Right renal pelvis (tissue), 4 donors: Measurements from ENCODE around the gene CDK1. TPM values are rescaled to one million over a fixed set of nuclear protein-coding genes. Genes with fewer than 3 reads are reported as not detected.

Experiments used
- DNase-seq, 4 donors: peaks; one replicate each; pipeline ENCODE4 v3.0.0-alpha.2; 2013; ENCODE audit warnings: low read depth in 4 of 4, low spot score in 3 of 4, missing footprints in 1 of 4
- polyA plus RNA-seq, 4 donors: library from polyadenylated mRNA; unstranded; fragments of 120-200 nt; gene quantifications; one replicate each; pipeline ENCODE4 v1.2.1, GENCODE V29; 2013; ENCODE audit not compliant: insufficient read length in 4 of 4

The CDK1 gene
- polyA plus RNA-seq, 4 donors: 73.7 to 87.4 (median 79.2) TPM

DNA sequence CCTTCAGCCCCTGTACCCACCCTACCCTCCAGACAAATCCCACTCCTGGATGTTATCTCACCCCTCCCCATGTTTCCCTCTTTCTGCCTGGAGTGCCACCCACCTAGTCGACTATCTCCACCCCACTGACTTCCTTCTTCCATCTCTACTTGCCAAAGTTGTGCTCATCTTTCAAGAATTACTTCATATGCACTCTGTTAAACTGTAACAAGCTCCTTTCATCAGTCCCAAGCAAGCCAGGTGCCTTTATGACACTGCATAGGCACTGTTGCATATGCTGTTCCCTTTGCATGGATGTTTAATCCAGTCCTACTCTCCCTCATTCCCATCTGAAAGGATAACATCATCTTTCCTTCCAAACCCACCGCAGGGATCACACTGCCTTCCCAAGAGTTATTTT is 8.9 kb upstream of the CDK1 start:
- no peak for DNase-seq

DNA sequence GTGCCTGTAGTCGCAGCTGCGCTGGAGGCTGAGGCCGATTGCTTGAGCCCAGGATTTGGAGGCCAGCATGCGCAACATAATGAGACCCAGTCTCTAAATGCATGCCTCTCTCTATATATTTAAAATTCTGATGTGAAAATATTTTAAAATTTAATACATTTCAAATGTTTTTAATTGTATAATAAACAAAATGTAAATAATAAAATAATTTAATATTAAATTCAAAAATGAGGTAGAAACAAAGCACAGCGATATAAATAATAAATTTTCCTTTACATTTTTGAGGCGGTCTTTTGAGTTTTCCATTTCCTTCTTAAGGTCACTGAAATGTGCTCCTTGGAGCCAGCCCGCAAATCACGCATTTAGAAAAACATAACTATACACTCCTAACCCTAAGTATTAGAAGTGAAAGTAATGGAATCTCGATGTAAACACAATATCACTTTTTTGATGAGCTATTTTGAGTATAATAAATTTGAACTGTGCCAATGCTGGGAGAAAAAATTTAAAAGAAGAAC is 523 bp upstream of the CDK1 start:
- no peak for DNase-seq

DNA sequence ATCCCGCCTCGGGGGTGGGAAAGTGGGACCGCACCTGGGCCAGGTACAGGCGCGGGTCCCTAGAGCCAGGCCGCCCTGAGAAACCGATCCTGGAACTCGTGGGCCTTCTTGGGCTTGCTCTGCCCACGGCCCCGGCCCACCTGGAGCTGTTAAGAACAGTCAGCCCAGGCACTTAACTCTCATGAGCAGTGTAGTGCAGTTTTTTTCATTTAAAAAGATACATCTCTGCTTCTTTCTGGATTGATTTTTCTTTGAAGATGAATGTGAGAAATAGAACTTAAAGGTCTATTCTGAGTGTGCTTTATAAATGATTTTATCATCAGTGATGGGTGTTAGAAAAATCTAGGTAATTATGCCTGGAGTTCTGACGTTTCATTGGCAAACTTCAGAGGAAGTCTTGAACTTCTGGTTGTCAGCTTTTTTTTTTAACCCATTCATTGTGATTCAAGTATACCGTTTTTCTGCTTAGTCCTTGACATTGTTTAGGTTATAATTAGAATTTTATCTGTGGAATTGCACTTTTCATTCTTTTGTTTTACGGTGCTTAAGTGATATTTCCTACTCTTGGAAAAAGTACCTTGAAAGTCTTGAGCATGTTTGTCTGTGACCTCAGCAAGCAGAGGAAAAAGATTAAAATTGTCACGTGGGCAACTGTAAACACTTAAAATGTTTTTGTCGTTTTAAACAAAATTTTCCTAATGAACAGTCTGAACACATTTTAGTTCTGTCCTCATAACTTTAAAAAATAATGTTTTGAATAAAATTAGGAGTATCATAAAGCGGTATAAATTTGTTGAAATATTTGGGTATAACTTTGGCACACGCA is 906 bp downstream of the CDK1 start:
- DNase-seq: no peak

DNA sequence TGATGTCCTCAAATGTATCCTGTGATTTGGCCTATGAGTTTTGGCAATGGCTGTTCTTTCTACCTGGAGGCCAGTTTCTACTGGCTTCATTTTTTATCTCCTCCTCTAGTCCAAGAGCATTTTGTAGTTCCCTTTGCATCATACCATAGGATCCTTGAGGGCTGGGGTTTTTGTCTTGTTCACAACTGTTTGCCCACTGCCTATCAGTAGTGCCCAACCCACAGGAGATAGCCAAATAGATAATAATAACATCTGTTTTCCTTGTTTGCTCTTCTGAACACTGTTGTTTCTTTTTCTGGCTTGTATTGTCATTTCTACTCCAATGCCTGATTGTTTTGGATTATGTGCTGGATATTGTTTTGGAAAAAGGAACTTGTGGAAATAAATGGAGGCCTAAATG is 3.4 kb downstream of the CDK1 start:
- DNase-seq: no peak

DNA sequence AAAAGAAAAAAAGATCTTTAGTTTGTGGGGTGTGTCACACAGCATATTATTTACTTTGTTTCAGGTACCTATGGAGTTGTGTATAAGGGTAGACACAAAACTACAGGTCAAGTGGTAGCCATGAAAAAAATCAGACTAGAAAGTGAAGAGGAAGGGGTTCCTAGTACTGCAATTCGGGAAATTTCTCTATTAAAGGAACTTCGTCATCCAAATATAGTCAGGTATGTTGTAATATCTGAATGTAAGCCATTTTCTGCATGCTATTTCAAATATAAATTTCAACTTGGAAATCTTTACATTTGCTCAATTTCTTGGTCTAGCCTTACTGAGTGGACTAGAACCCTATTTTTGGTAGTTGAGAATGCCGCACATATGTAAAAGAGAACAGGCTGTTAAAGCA is 6.4 kb downstream of the CDK1 start:
- DNase-seq: no peak

DNA sequence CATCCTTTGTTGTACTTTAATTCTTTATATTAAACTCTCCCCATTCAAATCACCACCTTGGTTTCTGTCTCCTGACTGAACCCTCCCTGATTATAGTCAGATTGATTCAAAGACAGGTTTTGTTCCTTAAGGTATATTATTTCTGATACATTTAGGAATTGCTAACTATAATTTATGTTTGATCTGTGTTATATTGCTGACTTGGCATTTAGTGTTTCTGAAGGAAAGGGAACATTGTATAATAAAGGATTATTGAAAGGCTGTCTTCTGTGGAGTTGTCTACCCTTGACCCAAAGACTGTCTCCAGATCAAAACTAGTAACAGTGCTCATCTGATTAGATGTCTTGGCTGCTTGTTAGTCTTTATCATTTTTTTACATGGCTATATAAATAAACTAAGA is 10.3 kb downstream of the CDK1 start:
- no peak for DNase-seq

DNA sequence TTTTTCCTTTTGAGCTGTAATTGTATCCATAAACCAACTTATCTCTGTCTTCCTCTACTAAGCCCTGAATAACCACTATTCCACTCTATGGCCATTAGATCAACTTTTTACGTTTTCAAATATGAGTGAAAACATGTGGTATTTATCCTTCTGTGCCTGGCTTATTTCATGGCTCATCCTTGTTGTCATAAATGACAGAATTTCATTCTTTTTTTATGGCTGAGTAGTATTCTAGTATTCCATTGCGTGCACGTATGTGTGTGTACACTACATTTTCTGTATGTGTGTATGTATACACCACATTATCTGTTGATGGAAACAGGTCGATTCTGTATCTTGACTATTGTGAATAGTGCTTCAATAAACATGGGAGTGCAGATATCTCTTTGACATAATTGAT is 11.1 kb downstream of the CDK1 start:
- DNase-seq: no peak

DNA sequence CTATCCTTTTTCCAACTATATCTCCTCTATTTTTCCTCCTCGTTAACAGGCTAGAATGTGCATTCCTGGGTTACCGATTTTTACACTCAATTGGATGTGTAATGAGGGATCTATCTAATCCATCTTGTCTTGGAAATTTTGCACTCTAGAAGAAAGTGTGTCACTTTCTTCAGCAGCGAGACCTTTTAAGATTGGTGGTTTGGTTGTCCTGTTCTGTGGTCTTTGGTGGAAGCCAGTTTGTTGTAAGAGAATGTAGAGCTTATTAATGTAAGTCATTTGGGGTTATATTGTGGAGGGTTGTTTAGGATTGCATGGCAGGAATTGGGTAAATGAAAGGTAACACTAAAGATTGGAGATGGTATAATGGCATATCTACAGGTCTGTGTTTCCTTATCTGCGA is 16.7 kb downstream of the CDK1 start:
- DNase-seq: no peak

DNA sequence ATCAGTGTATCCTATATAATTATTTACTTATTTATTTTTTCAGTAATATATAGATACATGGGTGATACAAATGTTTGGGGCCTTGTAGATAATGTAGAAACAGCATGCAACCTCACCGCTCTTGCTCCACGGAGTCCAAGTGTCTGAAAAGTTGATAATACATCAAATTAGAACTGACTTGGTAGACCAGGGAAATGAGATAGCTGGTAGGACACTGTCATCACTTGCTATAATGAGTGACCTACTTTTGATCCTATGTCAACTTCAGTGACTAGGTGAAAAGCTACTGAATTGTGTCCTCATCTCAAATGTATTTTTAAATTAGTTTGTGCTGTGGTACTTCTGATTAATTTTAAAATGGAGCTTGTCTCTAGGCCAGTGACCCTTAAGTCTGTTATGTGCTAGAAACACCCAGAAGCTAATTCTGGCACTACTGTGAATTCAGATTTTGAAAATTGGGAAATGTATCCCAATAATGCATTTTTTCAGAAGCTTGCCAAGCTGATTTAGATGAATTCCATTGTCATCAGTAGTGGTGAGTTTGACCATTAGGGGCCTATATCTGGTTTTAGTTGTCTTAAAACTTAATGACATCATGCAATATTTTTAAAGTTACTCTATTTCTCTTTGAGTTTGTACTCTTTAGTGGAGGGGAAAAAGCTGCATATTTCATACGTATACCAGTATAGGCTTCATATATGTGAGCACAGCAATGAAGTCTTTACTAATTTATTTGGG is 17.4 kb downstream of the CDK1 start:
- no peak for DNase-seq

DNA sequence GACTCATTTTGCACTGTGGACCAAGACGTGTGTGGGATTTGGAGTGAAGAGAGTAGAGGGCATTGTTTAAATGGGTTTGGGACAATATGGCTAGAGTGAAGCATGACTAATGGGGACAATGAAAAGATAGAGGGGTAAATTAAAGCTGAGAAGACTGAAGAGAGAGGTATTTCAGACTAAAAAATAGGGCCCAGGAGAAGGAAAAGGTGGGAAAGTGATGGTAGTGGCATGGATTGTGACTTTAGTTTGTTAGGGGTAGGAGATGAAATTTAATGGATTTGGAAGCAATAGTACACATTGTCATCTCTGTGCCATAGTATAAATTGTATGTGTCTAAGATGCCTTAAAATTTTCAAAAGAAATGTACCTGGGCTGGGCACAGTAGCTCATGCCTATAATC is 18.2 kb downstream of the CDK1 start:
- no peak for DNase-seq

DNA sequence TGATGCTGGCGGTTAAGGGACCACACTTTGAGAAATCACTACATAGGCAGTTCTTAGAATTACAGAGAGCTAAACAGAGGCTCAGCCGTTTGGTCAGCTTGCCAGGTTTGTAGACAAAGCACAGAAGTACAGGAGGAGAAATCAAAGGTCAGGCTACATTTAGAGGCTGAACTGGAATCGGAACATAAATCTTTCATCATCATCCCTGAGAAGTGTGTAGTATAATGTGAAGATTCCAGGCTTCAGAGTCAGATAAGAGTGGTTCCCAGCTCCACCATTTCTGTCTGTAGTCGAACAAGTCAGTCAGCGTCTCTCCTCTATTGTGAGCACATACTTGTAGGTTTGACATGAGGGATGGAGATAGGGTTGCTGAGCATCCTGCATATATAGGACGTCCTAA is 18.9 kb downstream of the CDK1 start:
- no peak for DNase-seq

DNA sequence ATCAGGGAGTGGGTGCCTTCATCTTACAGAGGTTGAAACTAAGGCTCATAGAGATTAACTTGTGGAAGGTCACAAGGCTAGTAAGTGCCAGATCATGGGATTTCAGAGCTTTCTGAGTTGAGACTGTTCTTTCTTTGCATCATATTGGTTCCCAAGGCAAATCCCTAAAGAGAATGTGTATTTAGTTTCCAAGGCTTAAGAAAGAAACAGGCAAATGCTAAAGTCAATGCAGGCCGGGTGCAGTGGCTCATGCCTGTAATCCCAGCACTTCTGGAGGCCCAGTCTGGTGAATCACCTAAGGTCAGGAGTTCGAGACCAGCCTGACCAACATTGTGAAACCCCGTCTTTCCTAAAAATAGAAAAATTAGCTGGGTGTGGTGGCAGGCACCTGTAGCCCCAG is 19.8 kb downstream of the CDK1 start:
- DNase-seq: no peak

DNA sequence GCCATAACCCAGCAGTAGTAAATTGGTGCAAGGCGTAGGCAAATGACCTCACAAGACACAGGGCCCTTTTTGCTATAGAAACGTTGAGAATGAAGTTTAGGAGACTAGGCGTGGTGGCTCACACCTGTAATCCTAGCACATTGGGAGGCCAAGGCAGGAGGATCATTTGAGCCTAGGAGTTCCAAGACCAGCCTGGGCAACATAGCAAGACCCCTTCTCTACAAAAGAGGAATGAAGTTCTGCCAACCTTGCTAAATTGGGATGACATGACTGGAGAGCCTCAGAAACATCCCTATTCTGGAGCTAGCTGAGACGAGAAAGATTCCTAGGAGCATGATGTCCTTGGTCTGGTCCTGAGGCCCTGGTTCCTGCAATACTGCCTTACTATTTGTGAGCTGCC is 20.6 kb downstream of the CDK1 start:
- no peak for DNase-seq

DNA sequence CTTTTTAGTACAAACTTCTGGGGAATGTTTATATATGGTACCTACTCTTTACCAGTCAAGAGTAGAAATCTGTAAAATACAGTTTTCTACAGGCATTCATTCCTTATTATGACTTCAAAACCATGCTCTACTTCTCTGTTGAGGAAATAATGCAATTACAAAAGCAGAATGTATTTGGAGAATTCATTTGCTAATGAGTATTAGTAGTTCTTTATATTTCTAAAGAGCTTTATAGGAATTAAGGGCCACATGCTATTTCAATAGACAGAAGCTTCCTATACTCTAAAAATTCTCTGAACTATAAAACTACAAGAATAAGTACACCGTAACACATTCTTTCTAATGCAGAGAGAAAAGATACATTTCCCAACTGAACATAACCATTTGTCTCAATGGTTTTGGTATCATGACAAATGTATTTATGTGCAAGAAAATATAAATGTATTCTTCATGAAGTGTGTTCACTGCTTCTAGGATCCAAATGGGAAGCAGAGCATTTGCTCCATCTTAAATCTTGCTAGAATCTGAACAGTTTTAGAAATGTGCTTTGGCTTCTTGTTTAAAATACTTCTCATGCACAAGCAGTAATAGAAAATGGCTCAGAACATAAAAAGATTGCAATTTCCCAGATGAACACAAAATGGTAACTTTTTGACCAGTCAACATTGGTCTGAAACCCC is 21.8 kb downstream of the CDK1 start:
- no peak for DNase-seq

DNA sequence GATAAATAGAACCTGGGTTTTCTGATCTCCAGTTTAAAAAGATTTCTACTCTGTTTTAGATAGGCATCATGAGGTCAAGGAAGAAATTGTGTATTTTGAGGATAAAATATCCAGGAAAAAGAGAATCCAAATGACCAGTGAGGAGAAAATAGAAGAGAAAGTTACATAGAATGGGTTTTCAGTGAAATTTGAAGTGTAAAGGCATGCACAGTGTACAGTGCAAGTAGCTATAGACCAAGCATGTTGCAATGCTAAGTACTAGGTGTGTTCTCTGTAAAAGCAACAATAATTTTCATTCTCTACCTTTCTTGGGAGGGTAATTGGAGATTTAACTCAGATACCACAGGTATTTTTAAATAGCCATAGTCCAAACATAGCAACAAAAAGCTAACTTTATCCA is 22.6 kb downstream of the CDK1 start:
- no peak for DNase-seq

DNA sequence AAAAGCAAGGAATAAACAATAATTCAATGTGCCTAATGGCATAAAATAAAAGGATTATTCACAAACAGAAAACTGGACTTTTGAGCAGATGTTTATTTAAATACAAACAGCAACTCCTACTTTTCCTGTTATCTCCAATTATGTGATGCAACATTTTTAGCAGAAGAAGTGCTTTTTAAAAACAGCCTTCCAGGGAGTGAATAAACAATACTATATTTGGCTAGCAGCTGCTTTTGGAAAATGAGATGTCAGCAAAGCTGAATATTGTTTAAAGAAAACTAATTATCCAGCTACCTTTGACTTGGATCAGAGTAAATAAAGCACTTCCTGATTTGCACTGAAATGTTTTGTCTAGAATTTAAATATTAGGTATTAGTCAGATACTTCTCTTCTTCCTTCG is 23.2 kb downstream of the CDK1 start:
- DNase-seq: no peak

DNA sequence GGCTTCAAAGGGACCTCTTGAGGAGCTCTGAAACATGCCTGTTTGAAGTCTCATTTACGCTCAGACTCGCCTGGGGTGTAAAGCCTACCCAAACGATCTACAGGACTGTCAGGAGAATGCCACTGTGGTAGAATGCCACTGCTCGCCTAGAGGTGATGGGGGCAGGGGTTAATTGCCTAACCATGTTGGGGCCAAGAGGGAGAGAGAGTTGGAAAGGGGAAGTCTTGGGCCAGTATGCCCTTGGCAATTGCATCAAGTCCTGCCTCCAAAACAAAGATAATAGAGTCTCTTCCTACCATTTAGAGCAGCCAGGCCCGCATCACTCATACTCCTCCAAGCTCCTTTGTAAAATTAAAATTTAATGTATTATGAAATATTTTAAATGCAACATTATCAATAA is 25.2 kb downstream of the CDK1 start:
- no peak for DNase-seq

DNA sequence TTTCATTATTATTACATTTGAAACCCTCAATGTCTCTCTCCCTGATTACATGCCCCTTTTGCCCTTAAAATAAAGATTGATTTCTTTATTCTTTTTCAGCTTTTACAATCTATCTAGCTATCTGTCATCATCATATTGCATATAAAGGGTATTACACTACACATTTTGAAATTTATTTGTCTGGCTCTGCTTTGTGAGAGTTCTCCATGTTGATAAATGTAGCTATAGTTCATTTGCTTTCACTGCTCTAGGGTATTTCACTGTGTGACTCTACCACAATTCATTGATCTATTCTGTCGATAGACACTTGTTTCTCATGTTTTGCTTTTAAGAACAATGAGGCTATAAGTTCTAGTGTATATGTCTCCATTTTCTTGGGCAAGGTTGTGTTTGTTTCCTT is 25.6 kb downstream of the CDK1 start:
- DNase-seq: no peak

DNA sequence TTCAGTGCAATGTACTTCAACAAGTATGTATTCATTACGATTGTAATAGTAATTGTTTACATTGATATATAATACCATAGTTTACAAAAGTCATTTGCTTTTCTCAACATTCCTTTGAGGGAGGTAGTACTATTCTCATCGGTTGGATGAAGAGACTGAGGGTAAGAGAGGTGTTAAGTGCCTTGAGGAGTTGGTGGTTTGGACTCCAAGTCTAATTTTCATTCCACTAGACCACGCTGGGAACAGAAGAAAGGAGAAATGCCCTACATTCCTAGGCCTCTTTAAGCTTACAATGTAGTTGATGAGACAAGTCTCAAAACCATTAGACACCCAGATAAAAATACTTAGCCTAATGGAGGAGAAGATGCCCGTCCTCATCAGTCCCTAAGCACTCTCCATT is 28.6 kb downstream of the CDK1 start:
- no peak for DNase-seq

DNA sequence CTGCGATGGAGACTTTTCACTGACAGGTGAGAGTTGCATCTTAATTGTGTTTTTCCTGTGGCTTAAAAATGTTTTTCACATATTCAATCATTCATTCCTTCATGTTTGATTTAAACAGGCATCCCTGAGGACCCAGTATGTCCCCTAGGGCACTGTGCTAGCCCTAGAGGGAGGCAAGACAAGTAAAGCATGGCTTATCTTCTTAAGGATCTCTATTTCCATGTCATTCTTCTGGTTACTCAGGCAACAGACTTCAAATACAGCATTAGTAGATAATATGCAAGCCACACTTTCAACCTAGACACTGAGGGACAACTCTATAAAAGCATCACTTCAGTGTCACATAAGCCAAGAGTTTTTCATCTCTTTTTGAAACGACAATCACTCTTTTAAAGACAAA is 29.2 kb downstream of the CDK1 start:
- DNase-seq: no peak

DNA sequence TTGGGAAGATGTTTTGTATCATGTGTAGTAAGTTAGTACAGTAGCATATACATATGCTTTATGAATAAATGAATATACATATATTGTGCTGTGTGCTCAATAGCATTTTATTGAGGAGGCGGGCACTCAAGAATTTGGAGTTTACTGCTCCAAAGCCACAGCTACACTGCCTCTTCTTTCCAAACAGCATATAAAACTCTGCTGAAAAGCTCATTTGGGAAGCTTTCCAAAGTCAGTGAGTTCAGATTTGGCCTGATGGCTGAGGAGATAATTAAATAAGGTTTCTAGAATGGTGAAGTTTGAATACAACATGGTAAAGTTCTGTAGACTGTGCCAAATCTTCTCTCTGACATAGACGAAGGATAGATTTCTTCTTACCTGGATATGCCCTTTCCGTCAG is 29.8 kb downstream of the CDK1 start:
- no peak for DNase-seq

DNA sequence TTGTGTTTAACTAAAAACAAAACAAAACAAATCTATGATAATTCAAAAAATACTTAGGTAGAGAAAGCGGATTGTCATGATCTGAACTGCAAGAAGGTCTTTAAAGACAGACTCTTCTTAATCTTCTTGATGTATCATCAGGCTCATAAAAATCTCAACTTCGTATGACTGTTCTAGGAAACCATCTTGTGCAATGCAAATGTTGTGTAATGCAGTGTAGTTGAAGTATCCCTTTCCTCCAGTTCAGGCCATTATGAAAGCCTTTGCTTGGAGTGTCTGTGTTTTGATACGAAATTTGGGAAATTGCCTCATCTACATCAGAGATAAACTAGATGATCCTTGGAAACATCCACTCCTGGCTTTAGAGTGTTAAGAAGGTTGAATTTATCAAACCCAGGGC is 30.9 kb downstream of the CDK1 start:
- DNase-seq: no peak
